ENCODE results near the gene GSC.

GSC gene

DNA sequence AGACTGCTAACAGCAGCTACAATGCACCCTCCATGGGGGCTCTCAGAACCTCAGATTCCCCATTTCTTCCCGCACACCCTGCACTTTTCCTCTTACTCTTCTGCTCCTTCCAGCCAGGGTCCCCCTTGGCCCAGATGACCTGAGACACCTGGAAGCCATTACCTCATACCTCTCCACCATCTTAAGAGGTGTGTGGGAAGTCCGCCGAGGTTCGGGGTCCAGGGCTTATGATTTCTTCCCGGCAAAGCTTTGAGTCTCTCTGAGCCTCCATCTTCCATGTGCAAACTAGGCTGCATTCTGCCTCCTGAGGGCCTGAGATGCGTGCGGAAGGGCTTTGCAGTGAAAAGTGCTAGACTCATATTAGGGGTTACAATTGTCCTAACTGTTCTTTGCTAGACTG lies 5.3 kb downstream of the GSC start:
- TF ChIP-seq, protein P1, sequence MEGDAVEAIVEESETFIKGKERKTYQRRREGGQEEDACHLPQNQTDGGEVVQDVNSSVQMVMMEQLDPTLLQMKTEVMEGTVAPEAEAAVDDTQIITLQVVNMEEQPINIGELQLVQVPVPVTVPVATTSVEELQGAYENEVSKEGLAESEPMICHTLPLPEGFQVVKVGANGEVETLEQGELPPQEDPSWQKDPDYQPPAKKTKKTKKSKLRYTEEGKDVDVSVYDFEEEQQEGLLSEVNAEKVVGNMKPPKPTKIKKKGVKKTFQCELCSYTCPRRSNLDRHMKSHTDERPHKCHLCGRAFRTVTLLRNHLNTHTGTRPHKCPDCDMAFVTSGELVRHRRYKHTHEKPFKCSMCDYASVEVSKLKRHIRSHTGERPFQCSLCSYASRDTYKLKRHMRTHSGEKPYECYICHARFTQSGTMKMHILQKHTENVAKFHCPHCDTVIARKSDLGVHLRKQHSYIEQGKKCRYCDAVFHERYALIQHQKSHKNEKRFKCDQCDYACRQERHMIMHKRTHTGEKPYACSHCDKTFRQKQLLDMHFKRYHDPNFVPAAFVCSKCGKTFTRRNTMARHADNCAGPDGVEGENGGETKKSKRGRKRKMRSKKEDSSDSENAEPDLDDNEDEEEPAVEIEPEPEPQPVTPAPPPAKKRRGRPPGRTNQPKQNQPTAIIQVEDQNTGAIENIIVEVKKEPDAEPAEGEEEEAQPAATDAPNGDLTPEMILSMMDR (conservative IDR thresholded peaks at IDR 0.05) = no peak
- no peak for TF ChIP-seq ZFX (IDR thresholded peaks at IDR 0.05)

DNA sequence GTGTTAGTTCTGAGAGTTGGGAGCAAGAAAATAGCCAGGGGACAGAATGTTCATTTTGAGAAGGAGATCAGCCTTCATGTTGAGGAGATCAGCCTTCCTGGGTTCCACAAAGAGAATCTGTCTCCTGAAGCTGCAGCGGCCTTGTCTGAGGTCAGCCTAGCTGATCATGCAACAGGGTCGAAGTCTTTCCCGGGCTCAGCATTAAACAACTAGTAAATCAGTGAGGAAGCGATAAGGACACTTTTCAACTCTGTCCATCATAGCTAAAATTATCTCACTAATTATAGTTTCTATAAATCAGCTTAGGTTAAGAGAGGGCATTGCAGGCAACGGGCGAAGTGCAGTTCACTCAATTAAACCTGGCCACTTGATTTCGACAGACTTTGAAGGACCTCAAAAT lies 7.5 kb downstream of the GSC start:
- no peak for TF ChIP-seq ZFX (IDR thresholded peaks at IDR 0.05)
- TF ChIP-seq, protein P1 (conservative IDR thresholded peaks at IDR 0.05) = no peak
- H3K27ac ChIP-seq = no peak overlapping the region

More for the DNA sequence above, 5.3 kb downstream of the GSC start:
- no peak overlapping the region for H3K27ac ChIP-seq

DNA sequence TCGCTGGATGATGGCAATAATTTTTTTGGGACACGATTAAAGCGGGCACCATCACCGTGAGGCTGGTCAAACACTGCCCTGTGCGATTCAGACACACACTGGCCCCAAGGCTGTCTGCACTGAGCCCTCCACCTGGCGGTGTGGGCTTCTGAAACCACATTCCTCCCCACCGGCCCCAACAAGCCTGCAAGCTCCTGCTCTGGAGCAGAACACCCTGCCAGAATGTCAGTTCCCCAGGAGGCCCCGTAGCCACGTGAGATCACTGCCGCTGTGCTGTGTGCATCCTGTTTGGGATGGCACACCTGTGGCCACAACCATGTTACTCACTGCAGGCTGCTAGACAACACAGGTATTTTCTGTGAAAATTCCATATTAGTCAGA lies 7.9 kb downstream of the GSC start:
- TF ChIP-seq, protein P1 (conservative IDR thresholded peaks at IDR 0.05) = no peak
- no peak for TF ChIP-seq ZFX (IDR thresholded peaks at IDR 0.05)
- H3K27ac ChIP-seq = no peak overlapping the region

DNA sequence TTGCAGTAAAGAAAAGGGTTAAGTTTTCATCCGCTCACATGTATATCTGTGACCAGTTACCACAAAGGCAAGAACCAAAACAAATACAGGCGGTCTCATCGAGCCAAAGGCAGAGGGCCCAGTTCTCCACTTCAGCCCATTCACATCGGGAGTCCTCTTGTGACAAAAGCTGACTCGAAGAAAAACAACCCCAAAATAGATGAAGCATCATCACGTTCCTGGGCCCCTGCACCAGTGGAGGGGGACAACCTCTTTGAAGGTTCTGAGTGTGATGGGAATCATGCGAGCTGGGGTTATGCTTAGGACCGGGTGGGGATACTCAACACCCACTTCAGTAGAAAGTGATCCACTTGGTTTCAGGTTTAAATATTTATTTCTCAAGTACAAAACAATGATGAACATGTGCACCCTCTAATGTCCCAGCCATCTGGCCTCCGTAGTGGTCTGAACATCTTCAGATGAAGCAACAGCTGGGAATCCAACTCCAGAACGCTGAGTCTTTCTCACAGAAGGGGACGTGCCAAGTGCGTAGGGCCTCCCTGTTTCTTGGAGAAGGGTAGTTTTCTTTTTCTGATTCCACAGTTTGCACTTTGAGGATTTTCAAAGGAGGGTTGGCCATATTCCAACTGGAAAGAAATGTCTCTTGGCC lies 8.4 kb downstream of the GSC start:
- H3K27ac ChIP-seq = no peak overlapping the region
- TF ChIP-seq ZFX (IDR thresholded peaks at IDR 0.05) = no peak
- TF ChIP-seq, protein P1 (conservative IDR thresholded peaks at IDR 0.05) = no peak

DNA sequence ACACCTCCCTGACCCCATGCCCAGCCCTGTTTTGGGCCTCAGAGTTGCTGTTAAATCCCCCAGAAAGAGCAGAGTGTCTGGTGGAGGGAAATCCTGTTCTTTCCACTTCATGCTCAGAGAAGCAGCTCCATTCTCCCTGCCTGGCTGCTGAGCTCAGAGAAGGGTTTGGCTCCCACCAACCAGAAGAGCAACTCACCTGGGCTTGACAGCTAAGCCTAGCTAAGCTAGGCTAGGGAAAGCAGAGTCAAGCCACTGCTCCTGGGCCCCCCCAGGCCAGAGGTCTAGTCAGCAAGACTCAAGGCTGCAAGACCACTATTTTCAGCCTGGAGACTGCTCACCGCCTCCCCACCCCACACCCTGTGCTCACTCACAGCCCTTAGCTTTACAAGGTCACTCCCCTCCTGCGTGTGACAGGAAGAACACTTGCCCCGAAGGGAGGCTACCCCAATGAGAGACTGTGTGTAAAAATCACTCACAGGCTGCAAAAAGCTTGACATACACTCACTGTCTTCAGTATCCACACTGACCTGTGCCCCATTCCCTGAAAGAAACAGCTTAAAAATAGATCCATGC lies 13.5 kb downstream of the GSC start:
- no peak overlapping the region for H3K27ac ChIP-seq
- no peak for TF ChIP-seq ZFX (IDR thresholded peaks at IDR 0.05)
- TF ChIP-seq, protein P1 (conservative IDR thresholded peaks at IDR 0.05) = no peak

DNA sequence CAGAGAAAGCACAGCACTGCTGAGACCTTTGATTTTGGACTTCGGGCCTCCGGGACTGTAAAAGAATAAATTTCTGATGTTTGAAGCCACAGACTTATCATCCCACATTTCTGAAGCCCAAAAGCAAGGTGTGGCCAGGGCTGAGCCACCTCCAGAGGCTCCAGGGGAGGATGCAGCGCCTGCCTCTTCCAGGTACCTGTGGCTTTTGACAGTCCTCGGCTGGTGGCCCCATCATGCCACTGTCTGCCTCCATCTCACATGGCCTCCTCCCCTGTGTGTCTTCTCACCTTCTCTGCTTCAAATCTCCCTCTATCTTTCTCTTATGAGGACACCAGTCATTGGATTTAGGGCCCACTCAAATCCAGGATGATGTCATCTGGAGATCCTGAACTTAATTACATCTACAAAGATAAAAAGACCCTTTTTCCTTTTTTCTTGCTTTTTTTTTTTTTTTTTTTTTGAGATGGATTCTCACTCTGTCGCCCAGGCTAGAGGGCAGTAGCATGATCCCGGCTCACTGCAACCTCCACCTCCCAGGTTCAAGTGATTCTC lies 15.4 kb downstream of the GSC start:
- no peak overlapping the region for H3K27ac ChIP-seq
- no peak for TF ChIP-seq ZFX (IDR thresholded peaks at IDR 0.05)
- TF ChIP-seq, protein P1 (conservative IDR thresholded peaks at IDR 0.05) = no peak

DNA sequence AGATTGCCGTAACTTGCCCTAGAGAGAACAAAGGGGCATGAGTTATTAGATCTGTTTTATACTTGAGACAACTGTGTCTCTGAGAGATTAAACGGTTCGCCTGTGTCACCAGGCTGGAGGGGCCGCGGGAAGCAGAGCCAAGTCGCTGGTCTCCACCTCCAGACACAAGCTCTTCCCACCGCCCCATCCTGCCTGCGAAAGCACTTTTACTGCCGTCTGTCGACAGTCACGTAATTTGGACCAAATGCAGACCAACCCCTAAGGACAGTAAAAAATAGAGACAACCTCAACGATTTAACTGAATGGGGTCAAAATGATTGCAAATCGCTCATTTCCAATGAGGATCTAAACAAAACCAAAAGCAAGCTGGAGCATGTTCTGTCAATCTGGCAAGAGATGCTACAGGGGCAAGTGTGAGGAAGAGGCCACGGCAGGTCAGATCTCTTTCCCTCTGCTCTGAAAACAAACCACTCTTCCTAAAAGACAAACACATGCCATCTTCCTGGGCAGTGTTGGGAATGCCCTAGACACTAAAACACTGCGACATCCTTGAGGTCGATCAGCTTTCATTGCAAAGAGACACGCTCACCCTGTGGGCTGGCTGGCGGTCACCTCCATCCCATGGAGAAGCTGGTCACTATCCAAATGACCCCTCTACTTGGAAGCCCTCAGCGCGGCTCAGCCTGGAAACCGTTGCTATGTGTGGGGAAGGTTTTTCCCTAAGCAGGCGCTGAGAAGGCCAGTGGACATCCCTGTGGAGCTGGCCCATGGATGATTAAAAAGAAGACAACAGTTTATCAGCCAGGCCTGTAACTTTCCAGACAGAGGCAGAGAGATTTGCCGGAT lies 17.1 kb downstream of the GSC start:
- TF ChIP-seq ZFX (IDR thresholded peaks at IDR 0.05) = no peak
- TF ChIP-seq, protein P1 (conservative IDR thresholded peaks at IDR 0.05) = no peak
- no peak overlapping the region for H3K27ac ChIP-seq

All from C4-2B (cell line).